NOMO-1 (cell line): Measurements from ENCODE around the gene PDXK.

Source experiments
- DNase-seq, 2 experiments: peaks; one replicate each; lab custom pipeline; 2025; ENCODE audit not compliant: unreplicated experiment in 2 of 2; lab: John Stamatoyannopoulos, UW

The PDXK gene

GRCh38 chr21:43778469-43779335, 59.8 kb downstream of the PDXK start:
- peak; percentile 4 to 20 for DNase-seq

GRCh38 chr21:43779660-43780059, 60.7 kb downstream of the PDXK start:
- no peak for DNase-seq

GRCh38 chr21:43781846-43782245, 62.9 kb downstream of the PDXK start:
- no peak for DNase-seq

GRCh38 chr21:43782431-43783097, 63.6 kb downstream of the PDXK start:
- no peak for DNase-seq

GRCh38 chr21:43783098-43783700, 64.3 kb downstream of the PDXK start:
- DNase-seq, result peak; percentile 14 to 30

- no peak for DNase-seq
These were observed 66.2 kb downstream of the PDXK start for GRCh38 chr21:43785134-43785533.

- DNase-seq, result no peak
These were observed 67.4 kb downstream of the PDXK start for GRCh38 chr21:43786300-43786806.

- DNase-seq, result no peak
These were observed 68.0 kb downstream of the PDXK start for GRCh38 chr21:43786807-43787440.

GRCh38 chr21:43789276-43790009, 70.5 kb downstream of the PDXK start, which contains the start of gene RRP1:
Gene RRP1, plus strand, starts transcription at chr21:43789577. Its CDS starts 53 bp downstream, at chr21:43789630.
- peak; percentile 80 to 91 for DNase-seq

- no peak for DNase-seq
These were observed 71.1 kb downstream of the PDXK start for GRCh38 chr21:43790010-43790524.

GRCh38 chr21:43792406-43792805, 73.5 kb downstream of the PDXK start:
- no peak for DNase-seq

- DNase-seq, result no peak
These were observed 74.3 kb downstream of the PDXK start for GRCh38 chr21:43793243-43793642.

- no peak for DNase-seq
These were observed 75.4 kb downstream of the PDXK start for GRCh38 chr21:43794311-43794710.

GRCh38 chr21:43794857-43795256, 75.9 kb downstream of the PDXK start:
- no peak for DNase-seq

- no peak for DNase-seq
These were observed 78.5 kb downstream of the PDXK start for GRCh38 chr21:43797415-43797814.

GRCh38 chr21:43797925-43798715, 79.2 kb downstream of the PDXK start:
- DNase-seq, result no peak

- no peak for DNase-seq
These were observed 80.4 kb downstream of the PDXK start for GRCh38 chr21:43799301-43799840.

GRCh38 chr21:43800124-43800523, 81.2 kb downstream of the PDXK start:
- no peak for DNase-seq

- no peak for DNase-seq
These were observed 81.6 kb downstream of the PDXK start for GRCh38 chr21:43800566-43800965.
